ENCODE measurements around the gene OGDH. TPM values are rescaled to one million over a fixed set of nuclear protein-coding genes. Genes with fewer than 3 reads are reported as not detected.
A peak's percentile ranks its signal among the peaks of the same experiment; 100 is the strongest.

OGDH gene
- total RNA-seq, 1 experiment from 2014 or later, result 104 TPM

GRCh38 chr7:44618045-44618444 lies 11.6 kb downstream of the OGDH start:
- no peak for DNase-seq (ENCODE audit: low read depth)

- DNase-seq (ENCODE audit: low read depth), result no peak
Measured at GRCh38 chr7:44618753-44619152, 12.3 kb downstream of the OGDH start.

- peak; percentile 59 for DNase-seq (ENCODE audit: low read depth)
Measured at GRCh38 chr7:44621034-44621749, 14.8 kb downstream of the OGDH start.

- DNase-seq (ENCODE audit: low read depth), result no peak
Measured at GRCh38 chr7:44621750-44622103, 15.3 kb downstream of the OGDH start.

GRCh38 chr7:44622342-44623151 lies 16.1 kb downstream of the OGDH start:
- DNase-seq (ENCODE audit: low read depth), result peak; percentile 57

- no peak for DNase-seq (ENCODE audit: low read depth)
Measured at GRCh38 chr7:44624318-44624717, 17.9 kb downstream of the OGDH start.

- DNase-seq (ENCODE audit: low read depth), result no peak
Measured at GRCh38 chr7:44625526-44626471, 19.4 kb downstream of the OGDH start.

GRCh38 chr7:44626620-44627019 lies 20.2 kb downstream of the OGDH start:
- no peak for DNase-seq (ENCODE audit: low read depth)

GRCh38 chr7:44629829-44630522 lies 23.5 kb downstream of the OGDH start:
- peak; percentile 86 for DNase-seq (ENCODE audit: low read depth)

GRCh38 chr7:44630792-44631457 lies 24.5 kb downstream of the OGDH start:
- DNase-seq (ENCODE audit: low read depth), result no peak

- peak; percentile 79 for DNase-seq (ENCODE audit: low read depth)
Measured at GRCh38 chr7:44631458-44632115, 25.2 kb downstream of the OGDH start.

- DNase-seq (ENCODE audit: low read depth), result no peak
Measured at GRCh38 chr7:44632196-44632595, 25.8 kb downstream of the OGDH start.

GRCh38 chr7:44633254-44634186 lies 27.1 kb downstream of the OGDH start:
- DNase-seq (ENCODE audit: low read depth), result peak; percentile 94

GRCh38 chr7:44634187-44634838 lies 27.9 kb downstream of the OGDH start:
- no peak for DNase-seq (ENCODE audit: low read depth)

- no peak for DNase-seq (ENCODE audit: low read depth)
Measured at GRCh38 chr7:44634839-44635591, 28.6 kb downstream of the OGDH start.

- DNase-seq (ENCODE audit: low read depth), result no peak
Measured at GRCh38 chr7:44636041-44636584, 29.7 kb downstream of the OGDH start.

- no peak for DNase-seq (ENCODE audit: low read depth)
Measured at GRCh38 chr7:44636926-44637325, 30.5 kb downstream of the OGDH start.

Measured in LHCN-M2 (cell line).